Measurements from ENCODE around the gene SLC39A9.

The SLC39A9 gene

GRCh38 chr14:69398053-69398817 lies at the start of gene SLC39A9, which contains the start of gene ERH:
Gene SLC39A9 (plus strand): TSS chr14:69398692. CDS start chr14:69399370, 678 bp downstream.
Gene ERH (minus strand): TSS chr14:69398299. CDS start chr14:69398233, 66 bp downstream.
- Histone ChIP-seq H3K27me3 (ENCODE audit: low read depth) (no peaks in the 10 kb centered on the region), H3K36me3 (replicated peaks) (peaks cover 37% of the 10 kb centered on the region), H3K9me3 (no peaks in the 10 kb centered on the region), H3K4me1 (peaks cover 25% of the 10 kb centered on the region), H3K4me3 (peak within 1 kb of the TSS; percentile 80)
- peak; percentile 93 to 95 for DNase-seq (ENCODE audit: low spot score in 2 of 2)
- in situ Hi-C loops (cut with MboI; ENCODE audit: low sequenced_read_pairs), result no loop called here

- no peaks in the 10 kb centered on the region for H3K4me1 ChIP-seq
- no peaks in the 10 kb centered on the region for H3K36me3 ChIP-seq (replicated peaks)
- no peaks in the 10 kb centered on the region for H3K27me3 ChIP-seq (ENCODE audit: low read depth)
- no peak for DNase-seq (ENCODE audit: low spot score in 2 of 2)
- no peaks in the 10 kb centered on the region for H3K9me3 ChIP-seq
- in situ Hi-C loops (cut with MboI; ENCODE audit: low sequenced_read_pairs), result no loop called here
- no peak overlapping the region for H3K4me3 ChIP-seq
Observed at GRCh38 chr14:69349091-69349777, 49.3 kb upstream of the SLC39A9 start.

GRCh38 chr14:69350892-69351291 lies 47.6 kb upstream of the SLC39A9 start:
- no peak for DNase-seq (ENCODE audit: low spot score in 2 of 2)
- H3K9me3 ChIP-seq, result no peaks in the 10 kb centered on the region
- H3K4me3 ChIP-seq, result no peak overlapping the region
- in situ Hi-C loops (cut with MboI; ENCODE audit: low sequenced_read_pairs), result no loop called here
- no peaks in the 10 kb centered on the region for H3K27me3 ChIP-seq (ENCODE audit: low read depth)
- no peaks in the 10 kb centered on the region for H3K4me1 ChIP-seq
- no peaks in the 10 kb centered on the region for H3K36me3 ChIP-seq (replicated peaks)

- no peaks in the 10 kb centered on the region for H3K4me1 ChIP-seq
- H3K27me3 ChIP-seq (ENCODE audit: low read depth), result no peaks in the 10 kb centered on the region
- no peaks in the 10 kb centered on the region for H3K9me3 ChIP-seq
- in situ Hi-C loops (cut with MboI; ENCODE audit: low sequenced_read_pairs), result no loop called here
- no peaks in the 10 kb centered on the region for H3K36me3 ChIP-seq (replicated peaks)
- no peak for DNase-seq (ENCODE audit: low spot score in 2 of 2)
- H3K4me3 ChIP-seq, result no peak overlapping the region
Observed at GRCh38 chr14:69351385-69351784, 47.1 kb upstream of the SLC39A9 start.

- H3K4me3 ChIP-seq, result no peak overlapping the region
- no peaks in the 10 kb centered on the region for H3K36me3 ChIP-seq (replicated peaks)
- H3K9me3 ChIP-seq, result no peaks in the 10 kb centered on the region
- H3K4me1 ChIP-seq, result no peaks in the 10 kb centered on the region
- no peak for DNase-seq (ENCODE audit: low spot score in 2 of 2)
- in situ Hi-C loops (cut with MboI; ENCODE audit: low sequenced_read_pairs), result no loop called here
- H3K27me3 ChIP-seq (ENCODE audit: low read depth), result no peaks in the 10 kb centered on the region
Observed at GRCh38 chr14:69351911-69352310, 46.6 kb upstream of the SLC39A9 start.

GRCh38 chr14:69353168-69353567 lies 45.3 kb upstream of the SLC39A9 start:
- in situ Hi-C loops (cut with MboI; ENCODE audit: low sequenced_read_pairs), result no loop called here
- Histone ChIP-seq H3K36me3 (replicated peaks) (no peaks in the 10 kb centered on the region), H3K9me3 (no peaks in the 10 kb centered on the region), H3K4me3 (no peak overlapping the region), H3K27me3 (ENCODE audit: low read depth) (no peaks in the 10 kb centered on the region), H3K4me1 (no peaks in the 10 kb centered on the region)
- DNase-seq (ENCODE audit: low spot score in 2 of 2), result no peak

- H3K36me3 ChIP-seq (replicated peaks), result no peaks in the 10 kb centered on the region
- H3K9me3 ChIP-seq, result no peaks in the 10 kb centered on the region
- no peaks in the 10 kb centered on the region for H3K27me3 ChIP-seq (ENCODE audit: low read depth)
- DNase-seq (ENCODE audit: low spot score in 2 of 2), result no peak
- in situ Hi-C loops (cut with MboI; ENCODE audit: low sequenced_read_pairs), result no loop called here
- no peak overlapping the region for H3K4me3 ChIP-seq
- no peaks in the 10 kb centered on the region for H3K4me1 ChIP-seq
Observed at GRCh38 chr14:69354383-69355153, 43.9 kb upstream of the SLC39A9 start.

GRCh38 chr14:69355154-69355597 lies 43.3 kb upstream of the SLC39A9 start:
- Histone ChIP-seq H3K4me3 (no peak overlapping the region), H3K4me1 (no peaks in the 10 kb centered on the region)

GRCh38 chr14:69355607-69356281 lies 42.7 kb upstream of the SLC39A9 start:
- no peaks in the 10 kb centered on the region for H3K9me3 ChIP-seq
- H3K36me3 ChIP-seq (replicated peaks), result no peaks in the 10 kb centered on the region
- in situ Hi-C loops (cut with MboI; ENCODE audit: low sequenced_read_pairs), result no loop called here
- H3K4me1 ChIP-seq, result no peaks in the 10 kb centered on the region
- no peak overlapping the region for H3K4me3 ChIP-seq
- no peak for DNase-seq (ENCODE audit: low spot score in 2 of 2)
- H3K27me3 ChIP-seq (ENCODE audit: low read depth), result no peaks in the 10 kb centered on the region

More at GRCh38 chr14:69355154-69355597, 43.3 kb upstream of the SLC39A9 start:
- in situ Hi-C loops (cut with MboI; ENCODE audit: low sequenced_read_pairs), result no loop called here
- no peaks in the 10 kb centered on the region for H3K9me3 ChIP-seq
- H3K27me3 ChIP-seq (ENCODE audit: low read depth), result no peaks in the 10 kb centered on the region
- no peaks in the 10 kb centered on the region for H3K36me3 ChIP-seq (replicated peaks)
- no peak for DNase-seq (ENCODE audit: low spot score in 2 of 2)

- in situ Hi-C loops (cut with MboI; ENCODE audit: low sequenced_read_pairs), result no loop called here
- no peaks in the 10 kb centered on the region for H3K4me1 ChIP-seq
- H3K27me3 ChIP-seq (ENCODE audit: low read depth), result no peaks in the 10 kb centered on the region
Observed at GRCh38 chr14:69356903-69357543, 41.5 kb upstream of the SLC39A9 start.

GRCh38 chr14:69357544-69358200 lies 40.8 kb upstream of the SLC39A9 start:
- in situ Hi-C loops (cut with MboI; ENCODE audit: low sequenced_read_pairs), result no loop called here
- Histone ChIP-seq H3K9me3 (no peaks in the 10 kb centered on the region), H3K36me3 (replicated peaks) (no peaks in the 10 kb centered on the region), H3K27me3 (ENCODE audit: low read depth) (no peaks in the 10 kb centered on the region), H3K4me3 (no peak overlapping the region), H3K4me1 (no peaks in the 10 kb centered on the region)
- no peak for DNase-seq (ENCODE audit: low spot score in 2 of 2)

More at GRCh38 chr14:69356903-69357543, 41.5 kb upstream of the SLC39A9 start:
- Histone ChIP-seq H3K36me3 (replicated peaks) (no peaks in the 10 kb centered on the region), H3K4me3 (no peak overlapping the region), H3K9me3 (no peaks in the 10 kb centered on the region)
- no peak for DNase-seq (ENCODE audit: low spot score in 2 of 2)

- no peak overlapping the region for H3K4me3 ChIP-seq
- H3K9me3 ChIP-seq, result no peaks in the 10 kb centered on the region
- H3K27me3 ChIP-seq (ENCODE audit: low read depth), result no peaks in the 10 kb centered on the region
- DNase-seq (ENCODE audit: low spot score in 2 of 2), result no peak
- H3K36me3 ChIP-seq (replicated peaks), result no peaks in the 10 kb centered on the region
- in situ Hi-C loops (cut with MboI; ENCODE audit: low sequenced_read_pairs), result no loop called here
- H3K4me1 ChIP-seq, result no peaks in the 10 kb centered on the region
Observed at GRCh38 chr14:69358233-69358963, 40.1 kb upstream of the SLC39A9 start.

Measured in HAP-1 (cell line).